ENCODE measurements around the gene KLC1.

KLC1 gene

DNA sequence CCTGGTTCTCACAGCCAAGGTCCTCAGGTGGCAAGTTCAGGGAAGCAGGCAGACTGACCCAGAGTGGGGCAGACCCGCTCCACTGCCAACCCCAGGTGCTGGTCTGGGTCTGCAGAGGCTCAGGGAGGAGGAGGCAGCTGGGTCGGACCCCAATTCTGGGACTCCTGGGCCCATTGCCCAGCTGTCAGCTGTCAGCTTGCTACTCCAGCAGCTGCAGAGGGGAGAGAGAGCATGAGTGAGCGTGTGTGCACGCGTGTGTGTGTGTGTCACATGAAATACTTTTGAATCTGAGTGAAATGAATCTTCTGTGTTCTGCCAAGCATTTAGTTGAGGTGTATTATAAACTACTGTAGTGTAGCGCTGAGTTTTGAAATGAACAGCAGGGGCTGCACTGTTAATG lies 55.5 kb downstream of the KLC1 start:
- no peak for TF ChIP-seq CTCF (IDR thresholded peaks at IDR 0.05; ENCODE audit: control extremely low read depth, extremely low read depth, low read depth, missing control alignments)
- ChIA-PET POLR2A (no interaction called here), CTCF (no interaction called here)
- DNase-seq (ENCODE audit: extremely low spot score), result no peak

DNA sequence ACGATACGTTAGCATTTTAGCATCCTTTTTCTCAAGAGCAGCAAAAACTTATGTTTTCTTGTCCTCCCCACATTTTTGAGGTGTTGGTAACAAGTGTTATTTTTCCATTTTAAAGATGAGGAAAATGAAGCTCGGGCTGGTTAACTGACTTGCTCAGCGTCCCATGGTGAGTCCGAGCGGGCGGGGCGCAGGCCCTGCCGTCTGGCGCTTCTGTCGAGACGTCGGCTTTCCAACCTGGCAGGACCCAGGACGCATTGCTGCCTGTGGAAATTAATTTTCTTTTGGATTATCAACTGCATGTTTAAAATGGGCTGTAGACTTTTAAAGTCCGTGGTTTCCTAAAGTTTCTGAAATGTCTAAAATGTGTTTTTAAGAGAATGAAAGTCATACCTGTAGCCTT lies 55.9 kb downstream of the KLC1 start:
- no peak for DNase-seq (ENCODE audit: extremely low spot score)
- no peak for TF ChIP-seq CTCF (IDR thresholded peaks at IDR 0.05; ENCODE audit: control extremely low read depth, extremely low read depth, low read depth, missing control alignments)
- ChIA-PET POLR2A (no interaction called here), CTCF (no interaction called here)

GRCh38 chr14:103685276-103686211 lies 56.5 kb downstream of the KLC1 start:
- ChIA-PET CTCF (no interaction called here), POLR2A (no interaction called here)
- TF ChIP-seq CTCF (IDR thresholded peaks at IDR 0.05; ENCODE audit: control extremely low read depth, extremely low read depth, low read depth, missing control alignments), result no peak
- DNase-seq (ENCODE audit: extremely low spot score), result no peak

- CTCF ChIA-PET, result interaction anchor here (1.3 to 1.9 kb wide), 3 partner anchors 7 to 126 kb away, joined by 3 to 5 read pairs (median 4); no protein-coding TSS in a partner anchor
- POLR2A ChIA-PET, result interaction anchor here (0.6 kb wide), 1 partner anchor 191 kb away, joined by 3 read pairs; no protein-coding TSS in a partner anchor
- TF ChIP-seq CTCF (IDR thresholded peaks at IDR 0.05; ENCODE audit: control extremely low read depth, extremely low read depth, low read depth, missing control alignments), result no peak
- no peak for DNase-seq (ENCODE audit: extremely low spot score)
Measured at GRCh38 chr14:103686831-103687485, 57.9 kb downstream of the KLC1 start.

DNA sequence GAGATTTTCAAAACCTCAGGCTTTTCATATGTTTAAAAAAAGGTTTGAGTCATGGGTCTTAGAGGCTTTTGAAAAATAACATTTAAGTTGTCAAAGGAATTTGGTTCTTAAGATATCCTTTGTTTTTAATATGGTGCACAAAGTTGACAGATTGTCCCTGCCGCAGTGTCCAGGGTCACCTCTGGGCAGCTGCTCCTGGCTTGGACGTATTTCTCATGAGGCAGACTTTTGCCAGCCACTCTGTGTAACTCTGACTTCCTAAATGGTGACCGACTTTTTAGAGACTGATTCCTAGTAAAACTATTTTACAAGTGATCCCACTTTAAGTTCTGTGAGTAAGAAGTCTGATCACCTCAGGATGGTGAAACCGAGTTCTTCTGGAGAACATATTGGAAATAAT lies 58.7 kb downstream of the KLC1 start:
- TF ChIP-seq CTCF (IDR thresholded peaks at IDR 0.05; ENCODE audit: control extremely low read depth, extremely low read depth, low read depth, missing control alignments), result no peak
- DNase-seq (ENCODE audit: extremely low spot score), result no peak
- ChIA-PET POLR2A (interaction anchor here (0.6 kb wide), 1 partner anchor 191 kb away, joined by 3 read pairs; no protein-coding TSS in a partner anchor), CTCF (interaction anchor here (1.7 to 1.9 kb wide), 2 partner anchors 8 to 20 kb away, joined by 3 to 5 read pairs; no protein-coding TSS in a partner anchor)

GRCh38 chr14:103688441-103688840 lies 59.4 kb downstream of the KLC1 start:
- ChIA-PET POLR2A (interaction anchor here (0.5 kb wide), 1 partner anchor 175 kb away, joined by 3 read pairs; no protein-coding TSS in a partner anchor), CTCF (interaction anchor here (1.9 kb wide), 1 partner anchor 9 kb away, joined by 5 read pairs; no protein-coding TSS in a partner anchor)
- no peak for TF ChIP-seq CTCF (IDR thresholded peaks at IDR 0.05; ENCODE audit: control extremely low read depth, extremely low read depth, low read depth, missing control alignments)
- DNase-seq (ENCODE audit: extremely low spot score), result no peak

Data from GM10248 (cell line).